Glomerular endothelial cell (primary cell): ENCODE data around the gene MAML2. TPM values are rescaled to one million over a fixed set of nuclear protein-coding genes. Genes with fewer than 3 reads are reported as not detected.

Source experiments
- DNase-seq: peaks from one replicate; pipeline ENCODE4 v3.0.0-alpha.2; 2011; ENCODE audit warnings: low read depth, low spot score; ENCODE audit errors: extremely low read depth
- total RNA-seq: library from RNA; depleted of rRNA; stranded (reverse); fragments of >200 nt; gene quantifications from 2 replicates; pipeline ENCODE4 v1.2.3, GENCODE V29; 2015

The MAML2 gene
- total RNA-seq, 1 donor from 2014 or later, result 20.0 TPM

DNA sequence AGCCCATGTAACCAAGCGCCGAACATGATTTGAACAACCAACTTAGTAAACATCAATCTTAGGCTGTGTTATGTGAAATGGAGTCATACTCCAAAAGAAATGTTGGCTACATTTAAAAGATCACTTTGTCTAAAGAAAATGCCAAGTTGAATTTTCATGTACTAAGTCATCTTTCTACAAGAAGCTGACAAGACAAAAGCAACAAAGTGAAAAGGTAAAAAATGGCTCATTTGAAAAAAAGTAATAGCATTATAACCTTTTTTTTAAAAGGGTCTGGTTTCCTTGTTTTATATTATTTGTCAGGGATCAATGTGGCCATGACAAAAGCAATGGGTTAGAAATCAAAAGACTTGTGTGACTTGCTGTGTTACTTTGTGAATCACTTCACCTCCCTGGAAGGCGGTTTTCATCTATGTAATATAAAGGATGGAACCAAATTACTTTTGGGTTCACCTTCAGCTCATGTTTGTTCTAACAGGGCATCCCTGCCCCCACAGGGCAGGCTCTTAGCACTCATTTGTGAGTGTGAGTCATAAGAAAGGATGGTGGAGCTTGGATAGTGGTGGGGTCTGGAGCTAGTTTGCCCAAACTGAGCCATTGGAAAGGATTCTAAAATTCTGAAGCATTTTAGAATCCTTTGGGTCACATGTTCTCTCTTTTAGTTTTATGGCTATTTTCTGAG, 287.1 kb downstream of the MAML2 start:
- DNase-seq, result no peak

DNA sequence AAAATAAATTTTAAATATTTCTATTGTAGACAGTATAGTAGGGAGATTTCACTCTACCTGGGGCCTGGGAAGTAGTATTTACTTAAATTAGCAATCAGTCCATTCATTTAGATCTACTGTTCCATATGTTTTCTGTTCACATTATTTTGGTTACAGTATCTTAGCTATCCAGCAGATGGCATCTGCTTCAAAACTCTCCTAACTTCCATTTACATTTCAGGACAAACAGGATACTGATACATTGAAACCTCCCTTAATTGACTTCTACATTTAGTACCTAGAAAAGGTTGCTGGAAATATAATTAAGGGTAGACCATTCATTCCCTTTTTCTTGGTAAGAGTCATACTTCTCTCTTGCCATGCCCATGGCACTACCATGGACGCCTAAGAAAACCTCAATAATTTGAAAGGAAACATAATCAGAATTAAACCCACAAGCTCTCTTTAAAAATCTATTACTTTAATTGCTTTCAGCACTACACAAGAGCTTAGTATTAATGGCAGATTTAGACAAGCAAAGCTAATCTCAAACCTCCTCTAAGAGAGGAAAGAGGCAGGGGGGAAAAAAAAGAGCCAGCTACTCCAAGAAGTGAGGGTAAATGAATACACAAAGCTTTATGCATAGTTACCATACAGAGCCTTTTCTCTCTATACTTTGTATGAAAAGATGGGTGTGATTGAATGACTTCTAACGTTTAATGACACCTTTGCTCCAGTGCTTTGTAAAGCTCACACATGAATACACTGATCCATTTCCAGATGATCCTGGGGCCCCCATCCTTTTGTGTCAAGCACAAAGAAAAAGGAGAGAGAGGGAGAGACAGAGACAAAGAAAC, 287.9 kb downstream of the MAML2 start:
- DNase-seq, result peak; percentile 37

DNA sequence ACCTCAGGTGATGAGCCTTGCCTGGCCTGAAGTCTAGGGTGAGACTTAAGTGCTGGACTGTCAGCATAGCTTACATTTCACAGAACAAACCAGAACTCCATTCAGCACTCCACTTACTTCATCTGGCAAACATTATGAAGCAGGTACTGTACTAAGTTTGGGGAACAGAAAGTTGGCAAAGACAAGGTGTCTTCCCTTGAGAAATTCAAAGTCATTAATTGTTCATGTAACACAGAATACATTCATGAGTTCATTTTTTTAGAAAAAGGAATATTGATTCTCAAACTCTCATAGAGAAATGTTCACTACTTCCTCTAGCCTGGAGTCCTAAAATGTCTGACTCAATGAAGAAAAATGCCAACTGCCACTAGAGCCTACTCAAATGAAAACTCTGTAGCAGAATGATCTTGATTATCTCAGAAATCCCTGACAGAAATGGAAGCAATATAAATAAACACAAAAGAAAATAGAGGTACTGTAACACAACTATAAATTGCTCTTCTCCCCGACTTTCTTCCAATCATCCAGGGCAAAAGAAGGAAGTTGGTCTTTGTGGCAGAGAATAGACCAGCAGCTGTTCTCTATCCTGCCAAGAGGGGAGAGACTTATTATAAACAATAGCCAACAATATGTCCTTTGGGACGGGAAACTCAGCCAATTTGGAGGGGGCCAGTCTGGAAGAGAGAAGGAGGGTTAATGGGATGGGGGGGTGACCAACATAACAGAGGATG, 289.9 kb downstream of the MAML2 start:
- no peak for DNase-seq

DNA sequence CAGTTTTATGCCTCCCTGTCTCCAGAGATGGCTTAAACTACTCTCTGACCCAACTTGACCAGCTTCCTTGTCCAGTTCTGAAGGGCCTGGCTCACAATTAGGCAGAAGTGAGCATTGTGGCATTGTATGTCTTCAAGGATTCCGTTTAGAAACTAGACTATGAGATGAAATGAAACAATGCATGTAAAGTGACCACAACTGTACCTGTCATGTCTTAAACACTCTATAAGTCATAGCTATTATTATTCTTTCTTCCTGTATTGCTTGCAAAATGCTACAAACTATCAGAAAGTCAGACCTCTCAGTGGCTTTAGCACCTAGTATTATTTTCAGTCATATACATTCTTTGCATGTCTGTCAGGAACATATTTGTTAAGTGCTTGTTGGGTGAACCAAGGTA, 291.2 kb downstream of the MAML2 start:
- no peak for DNase-seq

DNA sequence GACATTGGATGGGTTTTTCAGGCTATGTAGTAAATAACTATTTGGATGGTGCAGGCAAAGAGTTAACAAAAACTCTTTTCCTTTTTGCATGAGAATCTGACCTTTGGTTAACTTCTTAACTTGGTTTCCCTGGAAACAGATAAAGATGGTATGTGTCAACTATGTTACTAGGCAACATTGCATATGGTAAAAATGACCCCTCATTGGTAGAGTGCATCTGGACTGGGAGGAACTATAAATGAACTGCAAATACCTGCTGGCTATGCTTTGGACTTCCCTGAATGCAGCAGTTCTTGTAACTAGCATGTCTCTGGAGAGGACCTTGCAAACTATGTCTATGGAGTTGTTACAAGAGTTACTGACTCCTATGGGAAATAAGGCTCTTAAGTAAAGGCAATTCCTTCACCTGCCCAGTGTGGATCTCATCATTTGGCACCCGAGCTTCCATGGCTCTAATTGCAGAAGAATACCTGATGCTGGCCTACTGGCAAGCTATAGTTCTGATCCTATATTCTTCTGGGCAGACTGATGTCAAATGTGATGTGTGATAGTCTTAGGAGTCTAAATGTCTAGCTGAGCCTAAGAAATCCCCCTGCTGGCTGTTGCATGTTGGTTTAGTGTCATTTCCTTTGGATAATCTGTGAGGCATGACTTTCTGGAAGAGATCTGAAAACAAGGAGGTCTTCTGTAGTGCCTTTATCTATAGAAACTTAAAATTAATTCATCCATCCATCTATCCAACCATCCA, 292.4 kb downstream of the MAML2 start:
- DNase-seq, result no peak

DNA sequence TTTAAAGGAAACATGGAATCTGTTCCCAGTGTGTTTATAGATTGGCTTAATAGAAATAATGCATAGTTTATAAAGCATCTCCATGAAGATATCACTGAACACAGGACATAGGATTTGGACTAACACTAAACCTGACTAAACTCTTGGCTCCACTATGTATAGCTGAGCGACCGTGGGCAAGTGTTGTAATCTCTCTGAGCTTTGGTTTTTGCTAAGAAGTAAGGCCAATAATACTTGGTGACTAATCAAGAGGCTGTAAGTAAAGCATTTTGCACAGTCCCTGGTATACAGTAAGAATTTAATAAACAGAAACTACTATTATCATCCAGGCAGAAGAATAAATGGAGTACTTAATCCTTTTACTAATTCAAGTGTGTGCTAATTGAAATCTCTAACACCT, 293.6 kb downstream of the MAML2 start:
- no peak for DNase-seq

DNA sequence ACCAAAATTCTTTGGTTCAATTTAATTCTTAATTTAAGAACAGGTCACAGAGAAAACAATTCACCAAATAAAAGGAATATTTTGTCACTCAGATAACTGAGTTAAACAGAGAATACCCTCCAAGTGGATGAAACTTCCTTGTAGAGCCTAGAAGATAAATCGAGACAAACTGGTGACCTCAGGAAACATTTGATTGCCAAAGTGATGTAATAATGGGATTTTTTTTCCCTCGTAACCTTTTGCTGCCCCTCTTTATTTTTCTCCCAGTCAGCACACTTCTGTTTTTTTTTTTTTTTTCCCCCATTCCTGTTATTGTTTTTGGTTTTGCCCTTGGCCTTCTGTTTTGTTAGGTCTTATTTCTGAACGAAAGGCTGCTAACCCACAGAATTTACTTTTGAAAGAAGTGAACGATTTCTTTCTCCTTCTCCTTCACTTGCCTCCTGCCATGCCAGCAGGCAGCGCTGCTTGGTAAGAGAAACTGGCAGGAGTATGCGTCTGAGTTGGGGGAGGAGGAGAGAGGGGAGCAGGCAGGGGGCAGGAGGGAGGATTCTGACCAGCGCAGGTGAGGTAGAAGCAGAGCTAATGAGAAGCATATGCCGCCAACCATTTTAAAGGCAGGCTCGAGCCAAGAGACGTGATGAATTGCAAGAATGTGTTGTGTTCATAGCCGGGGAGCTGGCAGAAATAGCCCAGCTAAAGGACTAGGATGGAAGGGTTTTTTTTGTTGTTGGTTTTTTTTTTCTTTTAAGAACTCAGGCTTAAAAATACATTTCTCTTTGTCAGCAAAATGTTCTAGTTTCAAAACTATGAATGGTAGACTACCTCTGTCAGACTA, 297.2 kb downstream of the MAML2 start:
- no peak for DNase-seq

DNA sequence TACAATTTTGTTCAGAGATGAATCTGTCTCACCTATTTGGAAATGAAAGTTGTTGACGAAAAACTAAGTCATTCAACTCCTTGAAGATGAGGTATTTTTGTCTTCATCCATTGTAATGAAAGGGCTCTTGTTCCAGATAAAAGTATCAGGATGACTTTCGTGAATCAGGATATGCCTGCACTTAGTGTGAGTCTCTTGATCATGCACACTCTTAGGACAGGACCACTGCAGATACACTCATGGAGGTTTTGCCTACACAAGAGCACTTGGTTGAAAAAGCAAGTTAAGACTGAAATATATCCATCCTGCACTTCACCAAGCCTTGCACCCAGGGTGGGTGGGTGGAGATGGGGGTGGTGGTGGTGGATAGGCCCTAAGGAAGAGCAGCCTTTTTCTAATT, 298.2 kb downstream of the MAML2 start:
- DNase-seq, result no peak

DNA sequence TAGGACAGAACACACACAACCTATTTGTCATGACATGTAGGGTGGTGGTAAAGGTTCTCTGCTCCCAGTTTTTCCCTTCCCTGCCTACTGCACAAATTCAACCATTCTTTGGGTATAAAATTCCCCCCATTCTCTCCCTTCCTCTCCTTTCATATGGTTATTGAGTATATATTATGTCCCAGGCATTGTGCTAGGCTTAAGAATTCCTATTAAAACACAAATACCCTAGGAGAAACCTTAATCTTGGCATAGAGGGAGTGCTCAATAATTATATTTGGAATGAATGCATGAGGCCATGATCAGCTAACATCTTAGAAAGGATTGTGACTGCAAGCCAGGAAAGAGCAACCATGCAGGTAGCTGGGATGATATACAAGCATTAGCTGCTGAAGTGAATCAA, 298.7 kb downstream of the MAML2 start:
- DNase-seq, result no peak

DNA sequence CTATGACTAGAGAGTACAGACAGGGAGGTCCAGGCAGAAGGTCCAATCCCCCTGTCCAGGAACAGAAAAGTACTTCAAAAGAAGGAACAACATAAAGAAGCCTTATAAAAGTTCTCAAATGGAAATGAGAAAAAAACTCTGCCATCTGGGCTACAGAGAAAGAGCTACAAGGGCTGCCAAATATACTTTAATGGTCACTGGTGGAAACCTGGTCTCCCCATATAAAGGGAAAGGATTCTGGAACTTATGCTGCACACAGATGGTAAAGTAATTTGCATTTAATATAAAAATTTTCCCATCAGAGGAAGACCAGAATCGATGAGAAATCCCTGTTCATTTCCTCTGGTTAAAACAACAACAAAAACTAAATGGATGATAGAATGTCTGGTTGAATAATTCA, 299.7 kb downstream of the MAML2 start:
- no peak for DNase-seq

DNA sequence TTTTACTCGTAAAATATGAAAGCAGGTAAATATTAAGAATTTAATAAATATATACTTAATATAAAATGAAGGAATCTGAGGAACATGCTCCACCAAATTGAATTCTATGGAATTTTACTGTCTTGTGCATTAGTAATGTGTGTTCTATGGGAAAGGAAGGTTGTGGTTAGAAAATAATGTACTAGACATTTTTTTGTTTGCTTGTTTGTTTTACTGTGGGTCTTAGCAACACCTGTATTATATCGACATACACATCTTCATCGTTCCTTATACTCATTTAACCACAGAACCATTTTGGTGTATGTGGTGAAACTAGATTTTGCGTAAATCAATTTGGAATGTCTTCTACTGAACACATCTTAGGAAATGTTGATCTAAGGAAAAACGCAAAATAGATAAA, 304.9 kb downstream of the MAML2 start:
- DNase-seq, result no peak

DNA sequence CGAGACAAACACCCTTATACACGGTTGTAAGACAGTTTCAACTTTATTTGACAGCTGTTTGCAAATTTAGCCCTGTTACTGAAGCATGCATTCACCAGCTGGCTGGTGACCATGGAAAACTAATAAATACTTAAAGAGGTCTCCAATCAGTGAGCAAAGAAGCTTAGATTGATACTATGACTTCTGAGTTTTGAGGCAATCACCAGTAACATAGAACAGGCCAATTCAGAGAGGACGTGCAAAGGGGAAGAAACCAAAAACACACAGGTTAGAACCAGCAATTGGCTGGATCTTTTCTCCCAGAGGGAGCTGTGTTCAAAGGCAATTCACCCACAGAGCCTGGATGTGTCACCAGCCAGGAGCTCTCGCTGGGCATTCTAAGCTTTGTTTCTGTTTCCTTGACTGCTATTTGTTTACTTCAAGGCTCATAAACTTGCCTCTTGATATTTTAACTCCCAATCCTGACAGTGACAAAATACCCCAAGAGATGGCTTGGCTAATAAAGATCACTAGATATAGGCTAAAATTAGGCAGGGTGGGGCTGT, 305.5 kb downstream of the MAML2 start:
- no peak for DNase-seq

DNA sequence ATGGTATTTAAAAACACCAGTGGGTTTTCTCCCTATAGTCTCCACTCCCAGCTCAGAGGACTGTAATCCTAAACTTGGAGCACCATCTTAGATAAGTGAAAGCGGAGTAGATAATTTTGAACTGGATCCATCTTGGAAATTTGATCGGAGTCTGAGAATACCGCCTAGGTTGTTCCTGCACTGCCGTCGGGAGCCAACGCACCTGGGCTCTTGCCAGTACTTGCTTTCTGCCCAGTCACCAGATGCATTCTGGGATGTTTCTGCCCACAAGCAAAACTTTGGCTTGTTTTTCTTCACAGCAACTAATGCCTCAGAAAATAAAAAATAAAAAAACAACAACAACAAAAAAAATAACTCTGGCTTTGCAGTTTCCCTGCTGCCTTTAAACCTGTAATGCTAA, 306.1 kb downstream of the MAML2 start:
- DNase-seq, result no peak

DNA sequence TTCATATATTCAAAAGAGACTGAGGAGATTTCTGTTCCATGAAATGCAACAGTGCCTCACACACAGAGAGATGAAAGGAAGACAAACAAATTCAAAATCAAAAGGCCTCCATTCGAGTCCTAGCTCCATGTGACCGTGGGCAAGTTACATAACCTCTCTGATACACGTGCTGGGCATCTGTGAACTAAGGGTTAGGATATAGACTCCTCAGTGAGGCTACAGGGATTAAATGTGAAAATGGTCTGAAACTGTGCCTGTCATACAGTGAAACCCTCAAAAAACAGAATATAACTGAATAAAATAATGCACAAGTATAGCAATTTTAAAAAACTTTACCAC, 307.3 kb downstream of the MAML2 start:
- no peak for DNase-seq

DNA sequence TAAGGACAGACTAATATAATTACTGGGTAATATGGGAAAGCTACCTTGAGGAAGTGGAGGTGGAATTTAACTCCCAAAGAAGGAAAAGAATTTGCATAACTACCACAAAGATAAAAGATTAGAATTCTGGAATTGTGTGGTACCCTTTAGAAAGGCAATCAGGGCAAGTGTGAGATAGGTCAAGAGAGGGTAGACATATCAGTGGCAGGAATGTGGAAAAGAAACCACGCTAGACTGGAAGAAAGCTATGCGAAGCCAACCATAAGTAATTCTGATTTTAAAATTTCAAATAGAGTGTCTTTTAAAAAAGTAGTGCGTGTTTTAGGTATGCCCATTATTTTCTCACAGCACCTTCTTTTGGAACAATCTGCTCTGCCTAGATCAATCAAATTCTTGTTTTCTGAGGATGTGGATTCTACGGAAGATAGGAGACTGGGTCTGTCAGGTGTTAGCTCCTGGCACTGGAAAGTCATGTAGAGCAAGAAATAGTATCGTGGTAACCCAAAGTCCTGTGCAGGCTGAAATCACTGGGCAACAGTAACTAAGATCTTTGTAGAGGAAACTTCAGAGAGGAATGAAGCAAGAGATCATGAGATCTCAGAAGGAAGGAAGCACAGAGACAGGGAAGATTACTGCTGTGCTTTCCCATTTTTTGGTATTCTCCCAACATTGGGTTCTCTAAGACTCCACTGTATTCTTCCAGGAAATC, 307.8 kb downstream of the MAML2 start:
- no peak for DNase-seq

DNA sequence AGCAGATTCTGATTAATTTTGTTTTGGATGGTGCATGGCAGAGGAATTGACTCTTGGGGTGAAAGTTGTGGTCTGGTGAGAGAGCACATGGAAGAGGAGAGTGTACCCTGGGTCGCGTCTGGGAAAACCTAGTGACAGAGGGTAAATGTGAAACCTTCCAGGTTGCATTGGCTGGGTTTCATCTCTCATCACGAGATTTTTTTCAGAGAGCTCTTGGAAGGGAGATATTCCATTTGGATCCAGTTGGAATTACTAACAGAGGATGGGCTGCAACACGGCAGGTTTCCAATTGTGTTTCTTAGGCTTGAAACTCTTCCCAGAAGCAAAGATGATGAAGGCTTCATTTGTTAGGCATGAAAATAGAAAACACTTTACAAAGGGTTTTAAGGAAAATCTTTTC, 309.4 kb downstream of the MAML2 start:
- DNase-seq, result no peak

DNA sequence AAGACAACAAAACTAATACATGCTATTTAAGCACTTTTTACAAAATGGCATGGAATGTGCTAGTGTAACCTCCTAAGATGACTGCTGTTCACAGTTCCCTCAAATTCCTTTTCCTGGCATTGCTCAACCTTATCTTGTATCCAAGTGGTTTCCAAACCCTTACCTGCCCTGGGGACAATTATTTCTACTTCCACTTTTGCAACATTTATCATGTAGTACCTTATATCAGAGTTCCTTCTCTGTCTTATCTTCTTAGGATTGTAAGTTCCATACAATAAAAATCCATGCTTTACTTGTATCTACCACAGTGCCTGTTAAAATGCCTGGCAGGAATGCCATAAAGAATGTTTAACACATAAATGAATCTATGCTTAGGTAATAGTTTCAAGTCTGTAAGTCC, 309.9 kb downstream of the MAML2 start:
- no peak for DNase-seq

DNA sequence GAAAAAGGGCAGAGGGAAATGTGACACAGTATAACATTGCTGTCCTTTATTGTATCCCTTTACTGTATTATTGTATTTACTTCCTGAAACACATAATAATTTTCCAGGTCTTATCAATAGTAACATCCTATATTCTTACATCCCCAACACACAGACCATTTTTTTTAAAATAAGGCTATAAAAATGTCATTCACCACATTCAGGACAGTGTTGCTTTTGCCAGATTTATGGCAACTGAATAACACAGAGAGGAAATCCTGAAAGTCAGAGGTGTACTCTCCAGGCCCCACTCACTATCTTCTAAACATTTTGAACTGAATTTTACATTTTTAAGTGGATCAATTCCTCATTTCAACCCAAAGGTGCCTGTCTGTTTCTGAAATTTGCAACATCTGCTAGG, 314.2 kb downstream of the MAML2 start:
- no peak for DNase-seq

DNA sequence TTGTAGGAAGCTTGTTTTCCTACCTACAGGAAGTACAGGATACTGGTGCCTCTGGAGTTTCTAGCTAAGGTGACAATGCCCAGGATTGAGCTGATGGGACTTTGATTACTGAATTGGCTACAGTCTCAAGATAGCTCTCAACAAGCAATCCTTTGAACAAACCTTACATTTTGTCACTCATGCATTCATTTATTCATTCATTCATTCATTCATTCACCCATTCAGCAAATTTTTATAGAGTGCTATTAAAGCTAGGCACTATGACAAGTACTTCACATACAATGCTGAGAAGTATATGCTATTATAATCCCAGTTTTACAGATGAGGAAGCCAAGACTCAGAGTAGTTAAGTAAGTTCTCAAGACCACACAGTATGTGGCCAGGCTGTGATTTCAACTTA, 316.0 kb downstream of the MAML2 start:
- no peak for DNase-seq
